Breast epithelium (tissue), 3 donors: ENCODE results near the gene MMAB.

Experiments used
- POLR2AphosphoS5 ChIP-seq, 3 donors: sonication (generic); formaldehyde crosslinking; IDR thresholded peaks; one replicate each; pipeline ENCODE4 v1.6.1; 2017; ENCODE audit warnings: antibody characterized with exemption in 3 of 3
- TF ChIP-seq, protein P1 (sequence below), 3 donors: fragments of 450-650 bp; IDR thresholded peaks; one replicate each; pipeline ENCODE4 v1.5.1; 2016 to 2017; ENCODE audit warnings: antibody characterized with exemption in 3 of 3, mild to moderate bottlenecking in 3 of 3, moderate library complexity in 3 of 3

- TF ChIP-seq, protein P1, sequence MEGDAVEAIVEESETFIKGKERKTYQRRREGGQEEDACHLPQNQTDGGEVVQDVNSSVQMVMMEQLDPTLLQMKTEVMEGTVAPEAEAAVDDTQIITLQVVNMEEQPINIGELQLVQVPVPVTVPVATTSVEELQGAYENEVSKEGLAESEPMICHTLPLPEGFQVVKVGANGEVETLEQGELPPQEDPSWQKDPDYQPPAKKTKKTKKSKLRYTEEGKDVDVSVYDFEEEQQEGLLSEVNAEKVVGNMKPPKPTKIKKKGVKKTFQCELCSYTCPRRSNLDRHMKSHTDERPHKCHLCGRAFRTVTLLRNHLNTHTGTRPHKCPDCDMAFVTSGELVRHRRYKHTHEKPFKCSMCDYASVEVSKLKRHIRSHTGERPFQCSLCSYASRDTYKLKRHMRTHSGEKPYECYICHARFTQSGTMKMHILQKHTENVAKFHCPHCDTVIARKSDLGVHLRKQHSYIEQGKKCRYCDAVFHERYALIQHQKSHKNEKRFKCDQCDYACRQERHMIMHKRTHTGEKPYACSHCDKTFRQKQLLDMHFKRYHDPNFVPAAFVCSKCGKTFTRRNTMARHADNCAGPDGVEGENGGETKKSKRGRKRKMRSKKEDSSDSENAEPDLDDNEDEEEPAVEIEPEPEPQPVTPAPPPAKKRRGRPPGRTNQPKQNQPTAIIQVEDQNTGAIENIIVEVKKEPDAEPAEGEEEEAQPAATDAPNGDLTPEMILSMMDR (IDR thresholded peaks at IDR 0.05) = no peak
- TF ChIP-seq POLR2AphosphoS5 (IDR thresholded peaks at IDR 0.05) = no peak
Measured at GRCh38 chr12:109519787-109520186, 53.5 kb downstream of the MMAB start.
